Measurements from ENCODE around the gene SCAF4. TPM values are rescaled to one million over a fixed set of nuclear protein-coding genes. Genes with fewer than 3 reads are reported as not detected.
A peak's percentile ranks its signal among the peaks of the same experiment; 100 is the strongest.
"Not testable (repeated sequence)": the region's sequence is repeated elsewhere in the genome, so short reads cannot be mapped to it uniquely, and the experiment has no call there.

The SCAF4 gene
- total and polyA plus RNA-seq, 2 donors (not counting 1 experiment from before 2014, with no cell fraction given): 42.3 to 110 TPM

GRCh38 chr21:31666445-31667010 lies 65.4 kb downstream of the SCAF4 start:
- TF ChIP-seq EZH2 (IDR thresholded peaks at IDR 0.05; ENCODE audit: borderline replicate concordance, insufficient read depth, low read depth, low read length, poor library complexity, severe bottlenecking): no peak
- no peak for TF ChIP-seq CTCF (IDR thresholded peaks at IDR 0.05)
- H3K27ac Mint-ChIP-seq: peak overlapping the region; percentile 46
- no peaks in the 10 kb centered on the region for H3K27me3 Mint-ChIP-seq
- no peak overlapping the region for H2AFZ ChIP-seq (ENCODE audit: insufficient read depth, low read depth, low read length, poor library complexity, severe bottlenecking)
- intact Hi-C loops (cut with micrococcal nuclease): no loop called here
- peaks cover 42% of the 10 kb centered on the region for H3K4me1 Mint-ChIP-seq
- H3K79me2 ChIP-seq (ENCODE audit: control insufficient read depth, insufficient read depth, low read length): peaks cover 27% of the 10 kb centered on the region
- no peak overlapping the region for H3K4me3 Mint-ChIP-seq
- H3K4me1 ChIP-seq (ENCODE audit: control insufficient read depth in 2 of 2, insufficient read depth in 2 of 2, low read length in 2 of 2): peaks cover 6 to 8% of the 10 kb centered on the region in 2 donors
- H4K20me1 ChIP-seq (ENCODE audit: control insufficient read depth, insufficient read depth, low read length, poor library complexity, severe bottlenecking): peaks cover 29% of the 10 kb centered on the region
- peaks cover 5 to 67% of the 10 kb centered on the region in 2 experiments for H3K36me3 ChIP-seq (replicated peaks in 1 of 2; ENCODE audit: control extremely low read depth in 1 of 2, control insufficient read depth in 1 of 2, extremely low read depth in 1 of 2, insufficient read depth in 2 of 2, low read length in 1 of 2)
- ATAC-seq (ENCODE audit: low read depth) (no peak), DNase-seq (no peak)
- no peak overlapping the region for H3K4me2 ChIP-seq (replicated peaks; ENCODE audit: low read depth, low read length, poor library complexity, severe bottlenecking)
- WGBS (ENCODE audit: insufficient coverage): no CpG with 5 or more reads among the region's 5 CpGs
- H3K27ac ChIP-seq (ENCODE audit: low read length in 2 of 2): no peak overlapping the region
- H3K9ac ChIP-seq (ENCODE audit: low read length): no peak overlapping the region
- H3K27me3 ChIP-seq (replicated peaks in 1 of 4; ENCODE audit: control extremely low read depth in 1 of 4, control insufficient read depth in 3 of 4, insufficient read depth in 4 of 4, low read length in 3 of 4): no peaks in the 10 kb centered on the region
- H3K9me3 ChIP-seq (ENCODE audit: control extremely low read depth in 1 of 3, control insufficient read depth in 2 of 3, insufficient read depth in 1 of 3, low read length in 2 of 3): no peaks in the 10 kb centered on the region
- POLR2A ChIA-PET: interaction anchor here (0.7 kb wide), 1 partner anchor 109 kb away, joined by 3 read pairs; no protein-coding TSS in a partner anchor
- no peaks in the 10 kb centered on the region for H3K9me3 Mint-ChIP-seq (ENCODE audit: insufficient read depth)
- CTCF ChIA-PET: interaction anchor here (0.9 to 1.3 kb wide), 2 partner anchors 12 to 20 kb away, joined by 4 read pairs; no protein-coding TSS in a partner anchor
- no peak overlapping the region for H3K4me3 ChIP-seq (ENCODE audit: control extremely low read depth in 1 of 5, extremely low read depth in 1 of 5, insufficient read depth in 1 of 5, low read depth in 2 of 5, low read length in 4 of 5)

GRCh38 chr21:31665869-31666268 lies 66.0 kb downstream of the SCAF4 start:
- peaks cover 33% of the 10 kb centered on the region for H3K79me2 ChIP-seq (ENCODE audit: control insufficient read depth, insufficient read depth, low read length)
- peaks cover 33% of the 10 kb centered on the region for H4K20me1 ChIP-seq (ENCODE audit: control insufficient read depth, insufficient read depth, low read length, poor library complexity, severe bottlenecking)
- H3K4me3 Mint-ChIP-seq; H3K9me3 Mint-ChIP-seq (ENCODE audit: insufficient read depth); H3K27me3 ChIP-seq (replicated peaks in 1 of 4; ENCODE audit: control extremely low read depth in 1 of 4, control insufficient read depth in 3 of 4, insufficient read depth in 4 of 4, low read length in 3 of 4); ATAC-seq (ENCODE audit: low read depth); H3K4me3 ChIP-seq (ENCODE audit: control extremely low read depth in 1 of 5, extremely low read depth in 1 of 5, insufficient read depth in 1 of 5, low read depth in 2 of 5, low read length in 4 of 5); intact Hi-C loops (cut with micrococcal nuclease); H3K9me3 ChIP-seq (ENCODE audit: control extremely low read depth in 1 of 3, control insufficient read depth in 2 of 3, insufficient read depth in 1 of 3, low read length in 2 of 3); H3K9ac ChIP-seq (ENCODE audit: low read length); DNase-seq; H3K27ac Mint-ChIP-seq; H3K4me2 ChIP-seq (replicated peaks; ENCODE audit: low read depth, low read length, poor library complexity, severe bottlenecking); H2AFZ ChIP-seq (ENCODE audit: insufficient read depth, low read depth, low read length, poor library complexity, severe bottlenecking); H3K27me3 Mint-ChIP-seq; POLR2A ChIA-PET; H3K4me1 ChIP-seq (ENCODE audit: control insufficient read depth in 2 of 2, insufficient read depth in 2 of 2, low read length in 2 of 2); H3K27ac ChIP-seq (ENCODE audit: low read length in 2 of 2): not testable (repeated sequence)
- CTCF ChIA-PET: interaction anchor here (1.3 kb wide), 1 partner anchor 21 kb away, joined by 4 read pairs; no protein-coding TSS in a partner anchor
- peaks cover 47% of the 10 kb centered on the region for H3K4me1 Mint-ChIP-seq
- 100% methylated on average over 1 of the region's 4 CpGs for WGBS (ENCODE audit: insufficient coverage)
- peaks cover 5 to 63% of the 10 kb centered on the region in 2 experiments for H3K36me3 ChIP-seq (replicated peaks in 1 of 2; ENCODE audit: control extremely low read depth in 1 of 2, control insufficient read depth in 1 of 2, extremely low read depth in 1 of 2, insufficient read depth in 2 of 2, low read length in 1 of 2)
